Renal pelvis (tissue), 4 donors: ENCODE measurements around the gene KCNJ9. TPM values are rescaled to one million over a fixed set of nuclear protein-coding genes. Genes with fewer than 3 reads are reported as not detected.
"Not testable (repeated sequence)": the region's sequence is repeated elsewhere in the genome, so short reads cannot be mapped to it uniquely, and the experiment has no call there.

ENCODE experiments used
- DNase-seq: peaks from one replicate; pipeline ENCODE4 v3.0.0-alpha.2; 2013
- polyA plus RNA-seq, 3 donors: library from polyadenylated mRNA; unstranded; fragments of 120-200 nt; gene quantifications; one replicate each; pipeline ENCODE4 v1.2.1, GENCODE V29; 2013; ENCODE audit not compliant: insufficient read length in 3 of 3

The KCNJ9 gene
- polyA plus RNA-seq, 3 donors, result 0.09 to 0.15 (median 0.11) TPM

DNA sequence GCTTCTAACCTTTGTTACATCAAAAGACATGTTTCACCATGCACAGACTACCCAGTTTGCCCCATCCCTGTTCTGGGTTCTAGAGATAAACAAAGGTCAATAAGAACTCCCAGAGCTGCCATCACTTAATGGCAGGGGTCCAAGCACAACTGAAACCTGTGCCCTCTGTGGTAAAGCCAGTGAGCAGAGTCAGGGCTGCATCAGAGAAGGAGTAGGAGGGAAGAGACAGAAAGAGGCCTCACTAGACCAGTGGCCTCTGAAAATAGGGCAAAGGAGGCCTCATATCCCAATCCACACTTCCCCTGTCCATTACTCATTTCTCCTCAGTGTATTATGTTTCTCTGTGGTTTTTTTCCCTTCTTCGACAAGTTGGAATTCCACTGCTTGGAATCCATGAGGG, 44.4 kb downstream of the KCNJ9 start:
- DNase-seq, result no peak

DNA sequence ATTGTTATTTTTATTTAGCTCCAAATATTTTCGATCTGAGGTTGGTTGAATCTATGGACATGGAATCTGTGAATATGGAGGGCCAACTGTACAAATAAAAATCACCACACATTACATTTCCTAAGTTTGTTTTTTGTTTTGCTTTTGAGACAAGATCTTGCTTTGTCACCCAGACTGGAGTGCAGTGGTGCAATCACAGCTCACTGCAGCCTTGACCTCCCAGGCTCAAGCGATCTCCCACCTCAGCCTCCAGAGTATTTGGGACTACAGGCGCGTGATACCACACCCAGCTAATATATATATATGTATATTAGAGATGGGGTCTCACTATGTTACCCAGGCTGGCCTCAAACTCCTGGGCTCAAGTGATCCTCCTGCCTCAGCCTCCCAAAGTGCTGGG, 45.0 kb downstream of the KCNJ9 start:
- not testable (repeated sequence) for DNase-seq

DNA sequence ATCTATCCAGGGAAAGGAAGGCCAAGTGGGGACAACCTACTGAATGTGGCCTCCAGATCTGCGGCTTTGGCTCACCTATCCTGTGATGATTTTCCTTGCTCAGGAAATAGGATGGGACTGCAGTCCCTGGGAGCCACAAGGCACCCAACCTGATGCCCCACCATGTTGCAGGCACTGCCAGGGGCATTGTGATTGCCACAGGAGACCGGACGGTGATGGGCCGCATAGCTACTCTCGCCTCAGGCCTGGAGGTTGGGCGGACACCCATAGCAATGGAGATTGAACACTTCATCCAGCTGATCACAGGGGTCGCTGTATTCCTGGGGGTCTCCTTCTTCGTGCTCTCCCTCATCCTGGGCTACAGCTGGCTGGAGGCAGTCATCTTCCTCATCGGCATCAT, 46.0 kb downstream of the KCNJ9 start:
- no peak for DNase-seq

DNA sequence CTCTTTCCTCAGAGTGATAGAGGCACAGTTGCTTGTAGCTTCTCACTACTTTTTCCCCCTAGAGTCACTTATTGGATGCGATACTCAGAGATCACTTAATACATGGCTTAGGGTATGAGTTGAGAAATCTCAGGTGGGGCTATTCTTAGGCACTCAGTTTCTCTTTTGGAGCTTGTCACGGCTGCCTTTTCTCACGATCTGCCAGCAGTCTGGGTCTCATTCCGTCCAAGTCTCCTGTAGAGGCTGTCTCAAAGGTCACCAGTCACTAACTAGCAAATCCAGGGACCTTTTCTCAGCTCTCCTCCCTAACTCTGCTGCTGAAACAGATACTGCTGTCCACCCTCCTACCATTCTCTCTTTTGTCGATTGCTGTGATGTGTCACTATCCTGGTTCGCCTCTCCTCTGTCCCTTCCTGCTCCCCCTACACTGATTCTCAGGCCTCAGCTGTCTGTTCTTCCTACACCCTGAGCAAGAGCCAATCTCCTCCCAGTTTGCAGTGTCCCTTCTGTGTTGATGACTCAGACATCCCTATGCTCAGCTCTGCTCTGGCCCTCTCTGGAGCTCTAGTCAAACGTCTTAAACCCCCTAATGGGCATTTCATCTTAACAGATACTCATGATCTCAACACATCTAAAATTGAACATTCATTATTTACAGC, 46.7 kb downstream of the KCNJ9 start:
- DNase-seq, result no peak

DNA sequence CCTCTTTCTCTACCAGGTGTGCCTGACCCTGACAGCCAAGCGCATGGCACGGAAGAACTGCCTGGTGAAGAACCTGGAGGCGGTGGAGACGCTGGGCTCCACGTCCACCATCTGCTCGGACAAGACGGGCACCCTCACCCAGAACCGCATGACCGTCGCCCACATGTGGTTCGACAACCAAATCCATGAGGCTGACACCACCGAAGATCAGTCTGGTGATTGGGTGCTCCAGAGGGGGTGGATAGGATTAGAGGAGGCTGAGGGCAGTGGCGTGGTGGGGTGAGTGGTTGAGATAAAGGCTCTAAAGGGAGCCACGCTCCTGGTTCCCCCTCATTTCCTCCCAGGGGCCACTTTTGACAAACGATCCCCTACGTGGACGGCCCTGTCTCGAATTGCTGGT, 47.3 kb downstream of the KCNJ9 start:
- DNase-seq, result no peak

DNA sequence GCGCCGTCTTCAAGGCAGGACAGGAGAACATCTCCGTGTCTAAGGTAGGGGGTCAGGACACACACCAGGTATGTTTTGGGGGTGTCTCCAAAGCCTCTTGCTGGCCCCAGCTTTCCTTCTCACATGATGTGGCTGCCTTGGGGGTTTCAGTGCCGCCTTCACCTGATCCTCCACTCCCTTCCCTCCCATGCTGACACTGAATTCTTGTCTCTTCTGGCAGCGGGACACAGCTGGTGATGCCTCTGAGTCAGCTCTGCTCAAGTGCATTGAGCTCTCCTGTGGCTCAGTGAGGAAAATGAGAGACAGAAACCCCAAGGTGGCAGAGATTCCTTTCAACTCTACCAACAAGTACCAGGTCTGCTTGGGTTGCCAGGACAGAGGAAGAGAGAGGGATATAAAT, 47.7 kb downstream of the KCNJ9 start:
- no peak for DNase-seq

DNA sequence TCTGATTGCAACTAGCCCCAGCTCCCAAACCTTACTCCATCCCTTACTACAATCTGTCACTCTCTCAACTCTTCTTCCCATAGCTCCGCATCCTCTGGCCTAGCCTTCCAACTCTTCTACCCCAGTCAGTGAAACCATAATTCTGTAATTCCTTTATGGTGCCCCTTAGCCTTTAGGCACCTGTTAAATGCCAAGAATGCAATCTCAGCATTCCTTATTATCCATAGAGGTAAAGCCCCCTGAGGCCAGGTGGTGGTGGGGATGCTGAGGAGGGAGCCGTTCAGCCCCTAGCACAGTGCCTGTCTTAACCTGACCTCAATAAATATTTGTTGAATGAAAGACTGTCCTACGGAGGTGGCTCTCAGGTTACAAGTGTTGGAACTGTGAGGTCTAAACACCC, 48.2 kb downstream of the KCNJ9 start:
- no peak for DNase-seq

DNA sequence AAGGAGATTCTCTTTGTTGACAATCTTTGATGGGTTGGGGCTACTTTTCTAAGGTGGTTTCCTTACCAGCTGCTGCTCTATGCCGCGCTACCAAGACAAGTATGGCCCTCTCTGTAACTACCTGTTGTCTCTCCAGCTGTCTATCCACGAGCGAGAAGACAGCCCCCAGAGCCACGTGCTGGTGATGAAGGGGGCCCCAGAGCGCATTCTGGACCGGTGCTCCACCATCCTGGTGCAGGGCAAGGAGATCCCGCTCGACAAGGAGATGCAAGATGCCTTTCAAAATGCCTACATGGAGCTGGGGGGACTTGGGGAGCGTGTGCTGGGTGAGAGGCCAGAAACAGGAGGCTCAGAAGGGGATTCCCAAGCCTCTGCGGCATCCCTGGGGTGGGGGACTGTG, 48.6 kb downstream of the KCNJ9 start:
- no peak for DNase-seq

DNA sequence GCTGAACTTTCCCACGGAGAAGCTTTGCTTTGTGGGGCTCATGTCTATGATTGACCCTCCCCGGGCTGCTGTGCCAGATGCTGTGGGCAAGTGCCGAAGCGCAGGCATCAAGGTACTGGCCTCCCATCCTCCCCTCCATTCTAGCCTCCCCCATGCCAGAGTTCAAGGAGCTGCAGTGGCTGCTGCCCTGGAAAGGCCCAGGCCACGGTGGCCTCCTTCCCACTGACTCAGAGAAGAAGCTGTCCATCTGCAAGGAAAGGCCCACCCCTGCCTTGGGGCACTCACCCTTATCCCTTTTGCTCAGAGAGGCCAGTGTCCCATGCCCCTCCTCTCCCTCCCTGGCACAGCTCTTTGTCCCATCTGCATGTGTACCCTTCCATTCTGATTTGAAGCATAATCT, 49.1 kb downstream of the KCNJ9 start:
- no peak for DNase-seq

DNA sequence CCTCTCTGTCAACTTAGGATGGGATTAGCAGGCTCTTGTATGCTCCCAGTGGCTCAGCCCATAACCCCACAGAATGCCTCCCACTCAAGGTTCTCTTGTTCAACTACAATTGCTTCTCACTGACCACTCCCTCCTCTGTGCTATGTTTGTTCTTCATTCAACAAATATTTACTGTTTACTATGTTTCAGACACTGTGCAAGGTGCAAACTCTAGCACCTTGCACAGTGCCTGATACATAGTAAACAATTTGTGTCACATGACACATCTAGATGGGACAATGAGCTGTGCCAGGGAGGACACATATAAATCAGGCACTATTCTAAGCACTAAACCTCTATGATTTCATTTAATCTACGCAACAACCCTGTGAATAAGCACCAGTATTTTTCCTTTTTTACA, 49.6 kb downstream of the KCNJ9 start:
- no peak for DNase-seq

DNA sequence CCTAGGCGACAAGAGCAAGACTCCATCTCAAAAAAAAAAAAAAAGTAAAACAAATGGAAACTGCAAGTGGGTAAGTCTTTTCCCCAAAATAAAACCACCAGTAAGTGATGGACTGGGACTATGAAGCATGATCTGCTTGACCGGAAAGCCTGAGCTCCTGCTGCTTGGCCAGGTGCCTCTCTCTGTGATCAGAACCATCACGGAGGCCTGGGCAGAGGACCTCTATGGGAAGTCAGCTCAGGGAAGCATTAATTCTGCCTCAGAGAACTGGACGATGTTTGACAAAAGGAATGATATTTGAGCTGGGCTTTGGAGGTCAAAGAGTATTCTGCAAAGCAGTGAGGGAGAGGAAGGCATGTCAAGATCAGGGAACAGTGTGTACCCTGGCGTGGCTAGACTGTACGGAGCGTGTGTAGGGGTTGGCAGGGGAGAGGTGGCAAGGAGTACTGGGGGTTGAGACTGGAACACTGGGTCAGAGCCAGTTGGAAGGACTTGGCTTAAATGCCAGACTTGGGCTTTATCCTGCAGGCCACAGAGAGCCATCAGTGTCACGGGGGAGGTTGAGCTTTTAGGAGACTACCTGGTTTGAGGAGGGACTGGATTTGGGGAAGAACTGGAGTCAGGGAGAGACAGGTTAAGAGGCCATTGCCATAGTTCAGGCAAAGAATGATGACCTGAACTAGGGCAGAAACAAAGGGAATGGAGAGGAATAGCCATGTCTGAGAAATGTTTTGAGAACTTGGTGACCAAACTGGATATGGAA, 50.6 kb downstream of the KCNJ9 start:
- no peak for DNase-seq

DNA sequence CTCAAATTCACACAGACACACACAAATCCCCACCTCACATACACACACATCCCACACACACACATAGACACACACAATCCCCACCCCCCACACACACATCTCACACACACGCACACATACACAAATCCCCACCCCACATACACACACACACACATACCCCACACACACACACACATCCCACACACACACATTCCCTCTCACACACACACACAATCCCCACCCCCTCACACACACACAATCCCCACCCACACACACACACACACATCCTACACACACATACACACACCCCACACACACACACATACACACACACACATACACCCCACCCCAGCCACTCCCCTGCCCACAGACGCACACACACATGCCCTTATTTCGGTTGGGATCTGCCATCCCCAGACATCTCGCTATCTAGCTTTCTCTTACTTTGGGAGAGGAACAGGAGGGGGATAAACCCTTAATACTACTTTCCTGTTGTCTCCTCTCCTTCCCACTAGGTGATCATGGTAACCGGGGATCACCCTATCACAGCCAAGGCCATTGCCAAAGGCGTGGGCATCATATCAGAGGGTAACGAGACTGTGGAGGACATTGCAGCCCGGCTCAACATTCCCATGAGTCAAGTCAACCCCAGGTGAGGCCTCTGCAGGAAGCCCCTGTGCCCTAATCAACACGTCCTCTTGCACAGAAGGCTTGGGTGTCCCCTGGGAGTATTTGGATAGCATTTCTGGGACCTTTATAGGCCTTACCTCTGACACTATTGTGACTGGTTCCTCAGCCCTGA, 52.8 kb downstream of the KCNJ9 start:
- no peak for DNase-seq

DNA sequence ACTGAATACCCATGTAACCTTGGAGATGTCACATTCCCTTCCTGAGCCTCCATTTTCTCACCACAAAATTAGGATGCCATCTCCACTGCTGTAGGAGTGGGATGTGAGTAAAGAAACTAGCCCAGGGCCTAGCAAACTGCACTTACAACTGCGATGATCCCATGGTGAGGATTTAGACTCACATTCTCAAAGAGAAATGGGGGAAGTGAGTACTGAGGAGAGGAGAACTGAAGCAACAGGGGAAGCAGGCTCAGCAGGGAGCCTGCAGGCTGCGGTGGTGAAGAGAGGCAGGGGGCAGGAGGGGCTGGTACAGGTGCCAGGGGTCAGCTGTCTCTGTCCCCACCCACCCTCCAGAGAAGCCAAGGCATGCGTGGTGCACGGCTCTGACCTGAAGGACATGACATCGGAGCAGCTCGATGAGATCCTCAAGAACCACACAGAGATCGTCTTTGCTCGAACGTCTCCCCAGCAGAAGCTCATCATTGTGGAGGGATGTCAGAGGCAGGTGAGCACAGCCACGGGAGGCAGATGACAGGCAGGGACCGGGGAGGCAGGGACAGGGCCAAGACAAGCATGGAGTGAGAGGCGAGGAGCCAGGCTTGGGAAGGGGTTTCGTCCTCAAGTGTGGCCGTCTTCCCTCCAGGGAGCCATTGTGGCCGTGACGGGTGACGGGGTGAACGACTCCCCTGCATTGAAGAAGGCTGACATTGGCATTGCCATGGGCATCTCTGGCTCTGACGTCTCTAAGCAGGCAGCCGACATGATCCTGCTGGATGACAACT, 53.6 kb downstream of the KCNJ9 start:
- DNase-seq, result no peak

DNA sequence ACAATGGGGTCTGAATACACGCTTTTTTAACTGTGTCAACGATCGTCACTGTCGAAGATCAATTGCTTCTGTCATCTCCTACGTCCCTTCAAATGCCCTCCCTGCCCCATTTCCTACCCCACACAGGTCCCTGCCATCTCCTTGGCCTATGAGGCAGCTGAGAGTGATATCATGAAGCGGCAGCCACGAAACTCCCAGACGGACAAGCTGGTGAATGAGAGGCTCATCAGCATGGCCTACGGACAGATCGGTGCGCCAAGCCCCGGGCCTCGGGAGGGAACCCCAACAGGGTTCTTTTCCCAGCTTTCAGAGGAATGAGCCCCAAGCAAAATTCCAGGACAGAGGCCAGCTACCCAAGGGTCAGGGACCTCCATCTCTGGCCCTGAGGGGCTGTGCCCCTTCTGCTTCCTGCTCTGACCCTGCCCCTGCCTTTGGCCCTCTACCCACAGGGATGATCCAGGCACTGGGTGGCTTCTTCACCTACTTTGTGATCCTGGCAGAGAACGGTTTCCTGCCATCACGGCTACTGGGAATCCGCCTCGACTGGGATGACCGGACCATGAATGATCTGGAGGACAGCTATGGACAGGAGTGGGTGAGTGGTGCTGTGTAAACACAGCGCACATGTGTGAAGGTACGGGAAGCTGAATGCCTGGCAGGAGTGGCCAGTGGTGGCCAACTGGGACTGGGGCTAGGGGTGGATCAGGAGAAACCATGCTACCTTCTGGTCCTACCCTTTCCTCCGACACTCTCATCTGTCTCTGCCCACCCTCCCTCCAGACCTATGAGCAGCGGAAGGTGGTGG, 55.0 kb downstream of the KCNJ9 start:
- no peak for DNase-seq

DNA sequence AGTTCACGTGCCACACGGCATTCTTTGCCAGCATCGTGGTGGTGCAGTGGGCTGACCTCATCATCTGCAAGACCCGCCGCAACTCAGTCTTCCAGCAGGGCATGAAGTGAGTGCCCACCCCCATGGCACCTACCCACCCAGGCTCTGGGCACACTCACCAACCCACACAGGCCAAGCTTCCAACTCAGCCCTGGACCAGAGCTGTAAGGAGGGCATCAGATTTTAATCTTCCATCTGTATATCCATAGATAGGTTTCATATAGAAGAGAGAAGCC, 55.5 kb downstream of the KCNJ9 start:
- no peak for DNase-seq

DNA sequence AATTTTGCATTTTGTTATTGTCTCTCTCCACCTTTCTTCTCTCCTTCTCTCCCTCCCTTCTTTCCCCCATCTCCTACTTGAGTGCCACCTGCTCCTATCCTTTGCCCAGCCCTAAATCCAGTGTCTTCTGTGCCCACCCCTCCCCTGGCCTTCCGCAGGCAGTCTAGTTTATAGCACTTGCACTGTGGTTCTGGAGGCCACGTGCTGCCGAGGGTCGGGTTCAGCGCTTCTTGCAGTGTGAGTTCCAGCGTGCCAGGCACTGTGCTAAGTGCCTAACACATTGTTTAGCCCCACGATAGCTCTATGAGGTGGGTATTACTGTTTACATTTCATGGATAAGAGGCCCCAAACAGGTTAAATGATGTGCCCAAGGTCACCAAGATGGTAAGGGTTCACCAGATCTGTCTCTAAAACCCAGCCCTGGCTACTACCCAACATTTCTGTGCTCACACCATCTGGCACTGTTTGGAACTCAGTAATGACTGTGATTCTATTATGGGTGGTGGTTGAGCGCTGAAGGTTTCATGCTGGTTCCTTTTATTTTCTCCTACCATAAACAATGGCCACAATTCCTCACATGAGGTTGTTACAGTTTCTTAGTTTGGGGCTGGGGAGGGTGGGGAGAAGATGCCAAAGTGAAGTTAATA, 56.0 kb downstream of the KCNJ9 start:
- DNase-seq, result no peak

DNA sequence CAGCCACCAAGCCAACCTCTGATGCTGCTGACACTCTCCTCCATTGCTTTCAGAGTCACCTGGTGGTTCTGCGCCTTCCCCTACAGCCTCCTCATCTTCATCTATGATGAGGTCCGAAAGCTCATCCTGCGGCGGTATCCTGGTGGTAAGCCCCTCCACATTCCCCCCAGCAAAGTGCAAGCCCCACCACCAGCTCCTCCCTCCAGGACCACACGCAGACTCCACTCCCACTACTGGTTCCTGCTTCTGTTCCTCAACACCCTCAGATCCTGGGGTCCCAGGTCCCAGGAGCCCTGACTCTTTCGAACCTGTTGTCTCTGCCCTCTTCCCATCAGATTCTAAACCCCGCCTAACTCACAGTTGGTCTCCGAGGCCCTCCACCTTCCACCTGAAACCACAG, 58.5 kb downstream of the KCNJ9 start:
- no peak for DNase-seq
